ENCODE results near the gene MACROD2.

The MACROD2 gene

DNA sequence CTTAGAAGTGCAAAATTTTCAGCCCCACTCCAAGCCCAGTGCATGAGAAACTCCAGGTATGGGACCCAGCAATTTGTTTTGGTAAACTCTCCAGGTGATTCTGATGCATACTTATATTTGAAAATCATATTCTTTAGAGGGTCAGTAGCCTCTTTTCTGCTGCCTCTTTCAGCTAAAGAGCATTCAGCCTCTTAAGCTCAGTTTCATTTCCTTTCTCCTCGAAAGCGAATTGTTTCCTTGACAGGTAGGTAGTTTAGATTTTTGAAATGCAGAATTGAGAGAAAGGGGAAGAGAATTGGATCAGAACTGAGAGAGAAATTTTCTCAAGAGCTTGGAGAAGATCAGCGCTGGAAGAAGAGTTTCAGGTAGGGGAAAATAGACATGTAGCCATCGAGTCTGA is 1337.9 kb downstream of the MACROD2 start:
- H3K4me3 ChIP-seq (ENCODE audit: low read depth, low read length): peak overlapping the region; percentile 54
- TF ChIP-seq CTCF (IDR thresholded peaks at IDR 0.05; ENCODE audit: insufficient read depth, low read depth, low read length, missing control alignments): no peak
- peak; percentile 50 for DNase-seq (ENCODE audit: low read depth)

- TF ChIP-seq CTCF (IDR thresholded peaks at IDR 0.05; ENCODE audit: insufficient read depth, low read depth, low read length, missing control alignments): no peak
- H3K4me3 ChIP-seq (ENCODE audit: low read depth, low read length): no peak overlapping the region
Measured at GRCh38 chr20:15336011-15336410, 1340.7 kb downstream of the MACROD2 start.

DNA sequence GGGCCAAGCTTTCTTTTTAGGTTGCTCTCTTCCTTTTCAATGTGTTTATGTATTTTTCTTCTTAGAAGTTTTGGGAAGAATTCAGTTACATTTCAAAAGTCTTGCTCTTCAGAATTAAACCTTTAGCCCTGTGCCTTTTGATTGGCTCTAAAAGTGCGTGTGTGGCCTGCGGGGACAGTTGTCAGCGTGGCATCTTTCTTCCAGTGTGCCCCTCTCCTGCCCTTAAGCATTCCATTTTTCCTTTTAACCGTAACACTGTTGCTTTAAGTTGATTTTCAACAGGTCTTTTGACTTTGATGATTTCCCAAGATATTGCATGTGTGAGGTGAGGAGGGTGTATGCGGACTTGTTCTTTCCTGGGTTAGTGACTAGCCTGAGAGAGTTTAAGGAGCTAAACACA is 1341.2 kb downstream of the MACROD2 start:
- DNase-seq (ENCODE audit: low read depth): no peak
- no peak for TF ChIP-seq CTCF (IDR thresholded peaks at IDR 0.05; ENCODE audit: insufficient read depth, low read depth, low read length, missing control alignments)
- no peak overlapping the region for H3K4me3 ChIP-seq (ENCODE audit: low read depth, low read length)

More at GRCh38 chr20:15336011-15336410, 1340.7 kb downstream of the MACROD2 start:
- no peak for DNase-seq (ENCODE audit: low read depth)

DNA sequence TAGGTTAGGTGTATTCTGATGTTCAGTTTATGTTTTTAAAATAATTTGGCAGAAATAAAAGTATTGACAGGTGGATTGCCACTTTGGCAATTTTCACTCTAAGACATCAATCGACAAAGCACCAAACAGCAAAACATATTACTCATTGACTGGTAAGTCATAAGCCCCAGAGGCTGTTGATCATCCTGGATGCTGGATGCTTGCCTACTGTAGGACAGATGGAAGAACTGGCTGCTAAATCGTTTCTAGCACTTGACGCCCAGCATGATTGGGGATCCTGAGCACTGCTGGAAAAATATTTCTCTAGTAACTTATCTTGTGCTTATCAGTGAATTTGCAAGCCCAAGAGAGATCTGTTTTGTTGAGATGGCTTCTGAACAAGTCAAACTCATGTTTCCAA is 1343.9 kb downstream of the MACROD2 start:
- no peak overlapping the region for H3K4me3 ChIP-seq (ENCODE audit: low read depth, low read length)
- DNase-seq (ENCODE audit: low read depth): no peak
- no peak for TF ChIP-seq CTCF (IDR thresholded peaks at IDR 0.05; ENCODE audit: insufficient read depth, low read depth, low read length, missing control alignments)

- no peak for TF ChIP-seq CTCF (IDR thresholded peaks at IDR 0.05; ENCODE audit: insufficient read depth, low read depth, low read length, missing control alignments)
- H3K4me3 ChIP-seq (ENCODE audit: low read depth, low read length): no peak overlapping the region
- DNase-seq (ENCODE audit: low read depth): no peak
Measured at GRCh38 chr20:15342991-15343523, 1347.7 kb downstream of the MACROD2 start.

DNA sequence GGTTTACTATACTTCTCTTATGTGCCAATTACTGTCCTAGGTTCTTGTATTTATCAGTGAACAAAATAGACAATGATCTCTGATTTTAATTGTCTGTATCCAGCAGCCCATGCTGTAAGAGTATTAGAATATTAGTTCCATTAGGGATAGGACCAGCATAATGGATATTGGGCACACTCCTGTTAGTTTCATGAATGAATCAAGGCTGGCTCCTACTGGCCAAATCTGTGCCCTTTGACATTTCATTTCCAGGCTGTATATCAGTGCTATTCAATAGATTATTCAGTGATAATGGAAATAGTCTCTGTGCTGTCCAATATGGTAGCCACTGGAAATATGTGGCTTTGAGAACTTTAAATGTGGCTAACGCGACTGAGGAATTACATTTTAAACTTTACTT is 1350.0 kb downstream of the MACROD2 start:
- H3K4me3 ChIP-seq (ENCODE audit: low read depth, low read length): no peak overlapping the region
- no peak for DNase-seq (ENCODE audit: low read depth)
- TF ChIP-seq CTCF (IDR thresholded peaks at IDR 0.05; ENCODE audit: insufficient read depth, low read depth, low read length, missing control alignments): no peak

DNA sequence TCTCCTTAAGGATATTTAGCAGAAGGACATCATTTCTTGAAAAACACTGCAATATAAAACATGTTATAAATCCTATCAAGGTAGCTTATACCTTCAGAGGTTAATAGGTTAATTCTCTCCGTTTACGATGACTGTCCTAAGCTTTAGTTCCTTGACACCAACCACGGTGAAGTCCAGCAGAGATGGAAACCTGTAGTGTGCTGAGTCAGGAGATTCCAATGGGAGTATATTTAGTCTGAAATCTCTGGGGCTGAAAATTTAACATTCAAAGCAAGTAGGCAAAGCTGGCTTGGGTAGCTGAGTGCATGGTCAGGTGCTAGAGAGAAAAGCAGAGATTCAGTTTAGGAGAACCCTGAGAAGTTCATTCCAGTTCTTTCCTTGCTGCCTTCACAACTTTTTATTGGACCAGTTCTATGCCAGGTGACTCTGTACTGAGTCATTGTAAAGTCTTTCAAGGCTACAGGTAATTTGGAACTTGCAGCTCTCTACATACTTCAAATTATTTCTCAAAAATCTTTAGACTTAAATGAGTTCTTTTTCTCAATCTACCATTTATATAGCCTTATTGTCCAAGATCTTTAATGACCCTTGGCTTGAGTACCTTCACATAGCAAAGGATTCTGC is 1351.5 kb downstream of the MACROD2 start:
- TF ChIP-seq CTCF (IDR thresholded peaks at IDR 0.05; ENCODE audit: insufficient read depth, low read depth, low read length, missing control alignments): no peak
- no peak overlapping the region for H3K4me3 ChIP-seq (ENCODE audit: low read depth, low read length)
- no peak for DNase-seq (ENCODE audit: low read depth)
